GM21529 (cell line): ENCODE data around the gene FLRT1.

Experiments used
- ATAC-seq: cut with Tn5 transposase; IDR thresholded peaks from one replicate; pipeline ENCODE4 v1.9.1; 2021; ENCODE audit not compliant: unreplicated experiment

The FLRT1 gene

GRCh38 chr11:64084146-64084950, 48.6 kb downstream of the FLRT1 start:
- ATAC-seq: no peak

- no peak for ATAC-seq
These were observed 49.4 kb downstream of the FLRT1 start for GRCh38 chr11:64084951-64085710.
